DMS53 treated with DMSO at 0.1 percent for 48 hours (cell line): Measurements from ENCODE around the gene ZNF79.

ENCODE experiments used
- DNase-seq: peaks from one replicate; lab custom pipeline; 2025; ENCODE audit not compliant: unreplicated experiment; lab: John Stamatoyannopoulos, UW

Gene ZNF79

GRCh38 chr9:127423934-127424675 lies at the start of gene ZNF79:
Gene ZNF79 (plus strand): TSS chr9:127424382. CDS start chr9:127424788, 406 bp downstream.
- peak; percentile 88 for DNase-seq

DNA sequence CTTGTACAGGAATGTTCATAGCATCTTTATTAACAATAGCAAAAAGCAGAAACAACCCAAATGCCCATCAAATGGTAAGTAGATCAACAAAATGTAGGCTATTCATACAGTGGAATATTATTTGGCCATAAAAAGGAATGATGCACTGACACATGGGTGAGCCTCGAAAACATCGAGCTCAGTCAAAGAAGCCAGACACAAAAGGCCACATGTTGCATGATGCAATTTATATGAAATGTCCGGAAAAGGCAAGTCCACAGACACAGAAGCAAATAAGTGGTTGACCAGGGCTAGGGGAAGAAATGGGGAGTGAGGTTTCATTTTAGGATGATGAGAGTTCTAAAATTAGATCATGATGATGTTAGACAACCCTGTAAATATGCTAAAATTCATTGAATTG lies 43.7 kb upstream of the ZNF79 start:
- no peak for DNase-seq

DNA sequence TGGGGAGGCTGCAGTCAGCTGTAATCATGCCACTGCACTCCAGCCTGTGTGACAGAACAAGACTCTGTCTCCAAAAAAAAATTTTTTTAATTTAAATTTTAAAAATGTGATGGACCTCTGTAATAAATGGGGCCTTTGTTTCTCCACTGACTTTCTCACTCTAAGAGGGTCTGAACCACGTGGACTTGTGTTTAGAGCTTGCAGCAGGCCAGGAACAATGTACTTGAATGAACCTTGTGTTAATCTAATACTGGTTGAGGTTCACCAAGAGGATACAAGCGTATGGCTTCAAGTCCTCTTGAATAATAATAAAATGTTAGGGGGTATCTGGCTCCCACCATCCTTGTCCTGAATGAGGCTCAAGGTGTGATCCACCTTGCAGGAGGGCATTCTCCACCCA lies 41.6 kb upstream of the ZNF79 start:
- no peak for DNase-seq

DNA sequence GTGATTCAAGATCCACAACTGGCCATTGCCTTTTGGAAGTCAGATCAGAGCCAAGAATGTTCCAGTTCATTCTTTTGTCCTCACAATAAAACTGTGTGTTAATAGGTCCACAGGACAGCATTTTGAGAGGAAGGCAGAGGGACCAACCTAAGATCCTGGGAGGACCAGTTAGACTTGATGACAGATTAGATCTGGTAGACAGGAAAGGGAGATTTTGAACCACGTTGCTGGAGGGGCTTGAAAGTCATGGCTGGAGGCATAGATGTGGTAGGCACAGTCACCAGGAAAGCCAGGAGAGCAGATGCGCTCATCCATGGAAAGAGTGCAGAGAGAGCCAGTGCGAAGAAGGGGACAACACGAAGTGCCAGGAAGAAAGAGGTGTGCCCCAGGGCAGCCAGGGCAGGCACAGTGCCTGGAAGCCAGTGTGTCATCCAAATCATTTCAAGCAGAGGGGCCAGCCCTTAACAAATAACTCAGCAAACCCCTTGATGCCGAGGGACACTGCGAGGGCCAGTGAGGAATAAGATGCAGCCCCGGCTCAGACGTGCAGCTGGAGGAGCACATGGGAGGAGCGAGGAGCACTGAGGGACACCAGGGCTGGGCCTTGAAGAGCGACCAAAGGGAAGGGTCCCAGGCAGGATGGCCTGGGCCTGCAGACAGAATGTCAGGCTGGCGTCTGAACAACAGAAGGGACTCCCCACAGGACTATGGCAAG lies 40.0 kb upstream of the ZNF79 start:
- DNase-seq: no peak

DNA sequence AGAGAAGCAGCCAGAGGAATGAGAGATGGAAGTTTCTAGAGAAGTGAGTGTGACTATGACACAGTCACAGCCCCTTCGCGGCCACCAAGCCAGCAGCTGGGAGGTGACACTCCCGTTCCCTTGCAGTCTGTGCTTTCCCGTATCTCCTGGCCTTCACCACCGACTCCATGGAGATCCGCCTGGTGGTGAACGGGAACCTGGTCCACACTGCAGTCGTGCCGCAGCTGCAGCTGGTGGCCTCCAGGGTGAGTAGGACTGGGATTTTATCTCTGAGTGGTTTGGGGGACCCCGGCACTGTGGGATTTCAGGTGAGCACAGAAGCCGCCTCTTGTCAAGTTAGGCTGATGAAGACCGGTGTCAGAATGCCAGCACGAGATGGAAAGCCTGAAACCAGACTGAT lies 39.3 kb upstream of the ZNF79 start:
- DNase-seq: no peak

DNA sequence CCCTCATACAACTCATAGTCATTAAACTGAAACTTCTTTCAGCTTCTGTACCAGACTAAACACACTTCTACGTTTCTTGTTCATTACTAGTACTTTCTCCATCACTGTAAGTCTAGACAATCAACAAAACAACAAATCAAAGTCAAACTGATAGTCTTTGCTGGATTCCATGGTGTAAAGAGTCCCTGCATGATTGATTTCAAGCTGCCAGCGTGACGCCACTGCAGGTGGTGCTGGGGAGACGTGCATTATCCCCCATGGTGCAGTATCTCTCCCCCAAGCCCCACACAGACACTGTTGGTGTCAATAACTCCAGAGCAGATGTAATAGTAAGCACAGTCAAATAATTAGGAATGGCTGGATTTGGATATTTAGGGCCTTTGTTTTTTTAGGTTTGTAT lies 37.9 kb upstream of the ZNF79 start:
- DNase-seq: no peak

DNA sequence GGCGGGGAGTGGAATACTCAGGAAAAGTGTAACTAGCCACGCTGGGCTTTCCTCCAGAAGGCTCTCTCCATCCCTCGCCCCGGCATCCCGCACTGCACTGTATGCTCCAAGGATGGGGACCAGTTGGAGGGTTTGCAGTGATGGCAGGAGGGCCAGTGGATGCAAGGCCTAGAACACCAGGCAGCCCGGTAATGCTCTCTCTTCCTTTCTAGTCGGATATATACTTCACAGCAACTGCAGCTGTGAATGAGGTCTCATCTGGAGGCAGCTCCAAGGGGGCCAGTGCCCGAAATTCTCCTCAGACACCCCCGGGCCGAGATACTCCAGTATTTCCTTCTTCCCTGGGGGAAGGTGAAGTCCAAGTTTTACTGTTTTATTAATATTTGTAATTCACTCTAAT lies 37.2 kb upstream of the ZNF79 start:
- DNase-seq: no peak

DNA sequence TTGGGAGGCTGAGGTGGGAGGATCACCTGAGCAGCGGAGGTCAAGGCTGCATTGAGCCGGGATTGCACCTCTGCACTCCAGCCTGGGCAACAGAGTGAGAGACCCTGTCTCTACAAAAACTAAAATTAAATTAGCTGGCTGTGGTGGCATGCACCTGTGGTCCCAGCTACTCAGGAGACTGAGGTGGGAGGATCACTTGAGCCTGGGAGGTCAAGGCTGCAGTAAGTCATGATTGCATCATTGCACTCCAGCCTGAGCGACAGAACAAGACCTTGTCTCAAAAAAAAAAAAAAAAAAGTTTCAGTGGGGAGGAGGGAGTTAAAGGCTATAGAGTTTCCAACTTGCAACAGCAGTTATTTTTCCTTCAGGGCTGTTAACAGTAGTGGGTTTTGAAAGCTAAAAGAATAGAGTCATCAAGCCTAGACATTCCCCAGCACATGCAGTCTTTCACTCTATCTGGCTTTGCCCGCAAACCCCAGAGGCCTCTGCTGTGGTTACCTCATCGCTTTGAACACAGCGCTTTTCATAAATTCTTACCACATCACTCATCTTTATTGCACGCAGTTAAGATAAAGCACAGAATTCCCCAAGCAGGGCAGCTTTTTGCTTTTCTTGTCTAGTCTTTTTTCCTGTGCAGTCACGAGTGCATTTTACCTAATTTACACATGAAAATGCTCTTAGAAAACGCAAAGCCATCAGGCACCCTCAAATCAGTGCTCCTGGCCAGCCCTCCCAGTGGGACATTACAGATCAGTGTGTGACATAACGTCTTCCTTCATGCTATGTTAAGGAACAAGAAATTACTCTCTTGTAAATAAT lies 35.9 kb upstream of the ZNF79 start:
- no peak for DNase-seq

DNA sequence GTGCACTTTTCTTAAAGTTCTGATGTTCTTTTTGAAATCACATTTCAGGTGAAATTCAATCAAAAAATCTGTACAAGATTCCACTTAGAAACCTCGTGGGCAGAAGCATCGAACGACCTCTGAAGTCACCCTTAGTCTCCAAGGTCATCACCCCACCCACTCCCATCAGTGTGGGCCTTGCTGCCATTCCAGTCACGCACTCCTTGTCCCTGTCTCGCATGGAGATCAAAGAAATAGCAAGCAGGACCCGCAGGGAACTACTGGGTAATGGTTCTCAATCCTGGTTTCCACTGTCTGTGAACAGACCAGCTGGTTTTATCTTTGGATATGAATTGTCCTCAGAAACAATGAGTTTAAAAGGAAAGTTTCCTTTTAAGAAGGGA lies 35.3 kb upstream of the ZNF79 start:
- no peak for DNase-seq

DNA sequence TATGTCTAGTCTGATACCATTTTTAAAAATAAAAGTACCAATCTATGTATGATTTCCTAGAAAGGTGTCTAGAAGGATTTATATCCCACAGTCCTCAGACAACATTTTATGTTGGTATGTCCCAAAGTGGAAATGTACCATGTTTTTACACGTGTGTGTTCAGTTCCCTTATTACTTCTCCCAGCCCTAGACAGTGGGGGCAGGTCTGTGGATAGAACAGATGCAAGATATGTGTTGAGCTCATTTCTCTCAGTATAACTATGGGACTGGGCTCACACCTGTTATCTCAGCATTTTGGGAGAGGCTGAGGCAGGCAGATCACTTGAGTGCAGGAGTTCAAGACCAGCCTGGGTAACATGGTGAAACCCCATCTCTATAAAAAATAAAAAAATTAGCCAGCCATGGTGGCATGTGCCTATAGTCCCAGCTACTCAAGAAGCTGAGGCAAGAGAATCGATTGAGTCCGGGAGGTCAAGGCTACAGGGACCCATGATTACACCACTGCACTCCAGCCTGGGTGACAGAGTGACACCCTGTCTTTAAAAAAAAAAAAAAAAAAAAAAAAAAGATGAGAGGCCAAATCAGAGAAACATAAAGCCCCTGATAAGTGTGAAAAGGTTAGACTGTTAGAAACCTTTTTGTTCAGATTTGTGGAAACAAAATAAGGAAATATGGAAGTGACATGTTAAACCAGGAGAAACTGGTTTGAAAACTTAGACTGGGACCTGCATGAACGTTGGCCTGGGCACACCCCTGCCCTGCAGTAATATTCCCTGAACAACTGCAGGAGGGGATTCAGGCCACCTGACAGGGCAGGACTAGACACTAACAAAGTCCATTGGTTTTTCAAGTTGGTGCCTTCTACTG lies 34.6 kb upstream of the ZNF79 start:
- no peak for DNase-seq

GRCh38 chr9:127390248-127390545 lies 34.0 kb upstream of the ZNF79 start:
- no peak for DNase-seq

DNA sequence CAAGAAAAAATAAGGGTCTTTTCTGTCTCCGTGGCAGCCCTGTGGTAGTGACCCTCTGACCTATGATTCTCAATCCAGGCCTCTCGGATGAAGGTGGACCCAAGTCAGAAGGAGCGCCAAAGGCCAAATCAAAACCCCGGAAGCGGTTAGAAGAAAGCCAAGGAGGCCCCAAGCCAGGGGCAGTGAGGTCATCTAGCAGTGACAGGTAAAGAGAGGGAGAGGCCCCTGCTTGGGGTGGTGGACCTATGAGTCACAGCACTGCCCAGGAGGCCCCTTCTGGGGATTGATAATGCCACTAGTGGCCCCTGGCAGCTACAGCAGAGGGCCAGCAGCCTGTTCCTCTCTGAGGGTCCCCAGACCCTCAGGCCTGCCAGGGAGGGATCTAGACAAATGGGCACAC lies 33.6 kb upstream of the ZNF79 start:
- DNase-seq: no peak

- DNase-seq: no peak
Measured at GRCh38 chr9:127392166-127392565, 32.0 kb upstream of the ZNF79 start.

DNA sequence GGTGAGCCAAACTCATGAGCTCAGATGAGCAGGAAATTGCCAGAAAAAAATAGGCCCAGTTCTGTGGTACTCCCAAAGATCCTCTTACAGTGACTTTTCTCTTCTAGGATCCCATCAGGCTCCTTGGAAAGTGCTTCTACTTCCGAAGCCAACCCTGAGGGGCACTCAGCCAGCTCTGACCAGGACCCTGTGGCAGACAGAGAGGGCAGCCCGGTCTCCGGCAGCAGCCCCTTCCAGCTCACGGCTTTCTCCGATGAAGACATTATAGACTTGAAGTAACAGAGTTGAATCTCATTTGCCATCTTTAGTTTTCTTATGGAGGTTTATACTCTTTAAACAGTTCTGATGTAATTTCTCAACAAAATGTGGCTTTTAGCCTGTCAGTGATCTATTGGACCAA lies 31.2 kb upstream of the ZNF79 start:
- no peak for DNase-seq

DNA sequence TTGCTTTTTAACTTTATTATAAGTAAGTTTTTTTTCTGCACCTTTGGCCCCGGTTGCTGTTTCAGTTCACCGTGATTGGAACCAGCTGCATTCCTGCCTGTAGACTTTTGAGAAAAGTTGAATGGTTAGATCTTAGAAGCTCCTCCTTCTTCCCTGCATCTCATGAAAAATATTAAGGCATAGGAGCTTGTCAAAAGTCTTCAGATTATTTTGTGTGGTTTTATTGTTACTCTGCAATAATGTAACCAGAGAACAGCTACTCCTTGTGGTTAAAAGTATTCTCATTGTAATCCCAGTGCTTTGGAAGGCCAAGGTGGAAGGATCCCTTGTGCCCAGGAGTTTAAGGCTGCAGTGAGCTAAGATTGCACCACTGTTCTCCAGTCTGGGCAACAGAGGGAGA lies 30.5 kb upstream of the ZNF79 start:
- DNase-seq: no peak

GRCh38 chr9:127395497-127396252 lies 28.5 kb upstream of the ZNF79 start:
- no peak for DNase-seq

GRCh38 chr9:127396253-127396807 lies 27.9 kb upstream of the ZNF79 start:
- no peak for DNase-seq

GRCh38 chr9:127396808-127397645 lies 27.2 kb upstream of the ZNF79 start, which contains the start of gene SLC2A8:
Gene SLC2A8 (plus strand): TSS chr9:127397169. CDS start chr9:127397231, 62 bp downstream.
- DNase-seq: peak; percentile 98

DNA sequence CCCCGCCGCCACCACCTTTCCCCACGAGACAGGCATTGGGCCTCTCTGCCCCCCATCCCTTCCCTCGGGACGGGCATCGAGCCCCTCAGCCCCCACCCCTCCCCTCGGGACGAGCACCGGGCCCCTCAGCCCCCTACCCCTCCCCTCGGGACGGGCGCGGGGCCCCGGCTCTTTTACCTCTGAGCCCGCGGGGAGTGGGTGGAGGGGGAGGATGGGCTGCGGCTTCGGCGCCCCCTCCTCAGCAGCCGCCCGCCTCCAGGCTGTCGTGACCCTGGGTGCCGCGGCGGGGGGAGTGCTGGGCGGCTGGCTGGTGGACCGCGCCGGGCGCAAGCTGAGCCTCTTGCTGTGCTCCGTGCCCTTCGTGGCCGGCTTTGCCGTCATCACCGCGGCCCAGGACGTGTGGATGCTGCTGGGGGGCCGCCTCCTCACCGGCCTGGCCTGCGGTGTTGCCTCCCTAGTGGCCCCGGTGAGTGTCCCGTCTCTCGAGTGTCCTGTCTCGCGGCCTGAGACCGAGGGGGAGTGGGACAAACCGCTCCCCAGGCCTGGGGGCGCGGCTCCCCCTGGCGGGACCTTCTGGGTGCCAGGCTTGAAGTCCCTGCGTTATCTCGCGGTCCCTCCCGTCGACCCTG lies 26.4 kb upstream of the ZNF79 start:
- no peak for DNase-seq
